ENCODE data around the gene P3H4.

DNA sequence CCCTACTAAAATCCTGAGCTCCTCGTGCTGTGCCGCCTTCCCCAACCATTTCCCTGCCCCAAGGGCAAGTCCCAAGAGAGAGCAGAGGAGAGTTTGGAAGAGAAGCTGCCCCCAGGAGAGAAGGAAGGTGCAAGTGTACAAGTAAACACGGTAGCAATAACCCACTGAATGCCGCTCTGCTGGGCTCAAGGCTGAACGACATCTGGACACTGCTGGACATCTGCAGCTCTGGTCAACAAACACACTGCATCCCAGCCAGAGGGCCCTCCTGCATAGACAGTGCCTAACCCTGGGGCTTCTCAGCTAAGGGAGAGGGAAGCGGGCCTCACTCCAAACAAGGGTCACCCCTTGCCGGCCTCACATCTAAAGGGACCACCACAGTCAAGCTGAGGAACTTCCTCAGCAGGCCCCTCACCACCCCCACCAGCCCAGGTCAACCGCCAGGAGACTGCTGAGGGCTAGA, 38.0 kb downstream of the P3H4 start:
- TF ChIP-seq, protein P1, sequence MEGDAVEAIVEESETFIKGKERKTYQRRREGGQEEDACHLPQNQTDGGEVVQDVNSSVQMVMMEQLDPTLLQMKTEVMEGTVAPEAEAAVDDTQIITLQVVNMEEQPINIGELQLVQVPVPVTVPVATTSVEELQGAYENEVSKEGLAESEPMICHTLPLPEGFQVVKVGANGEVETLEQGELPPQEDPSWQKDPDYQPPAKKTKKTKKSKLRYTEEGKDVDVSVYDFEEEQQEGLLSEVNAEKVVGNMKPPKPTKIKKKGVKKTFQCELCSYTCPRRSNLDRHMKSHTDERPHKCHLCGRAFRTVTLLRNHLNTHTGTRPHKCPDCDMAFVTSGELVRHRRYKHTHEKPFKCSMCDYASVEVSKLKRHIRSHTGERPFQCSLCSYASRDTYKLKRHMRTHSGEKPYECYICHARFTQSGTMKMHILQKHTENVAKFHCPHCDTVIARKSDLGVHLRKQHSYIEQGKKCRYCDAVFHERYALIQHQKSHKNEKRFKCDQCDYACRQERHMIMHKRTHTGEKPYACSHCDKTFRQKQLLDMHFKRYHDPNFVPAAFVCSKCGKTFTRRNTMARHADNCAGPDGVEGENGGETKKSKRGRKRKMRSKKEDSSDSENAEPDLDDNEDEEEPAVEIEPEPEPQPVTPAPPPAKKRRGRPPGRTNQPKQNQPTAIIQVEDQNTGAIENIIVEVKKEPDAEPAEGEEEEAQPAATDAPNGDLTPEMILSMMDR (IDR thresholded peaks at IDR 0.05): no peak
- TF ChIP-seq POLR2AphosphoS5 (IDR thresholded peaks at IDR 0.05): no peak
